Ectodermal cell (in vitro differentiated cells): ENCODE measurements around the gene MAT1A.
"Not testable (repeated sequence)": the region's sequence is repeated elsewhere in the genome, so short reads cannot be mapped to it uniquely, and the experiment has no call there.

Experiments used
- H3K27ac ChIP-seq: 2 replicates; pipeline ENCODE4 v1.7.0; 2013; ENCODE audit warnings: mild to moderate bottlenecking, low read depth, low read length; ENCODE audit not compliant: insufficient read depth, poor library complexity, severe bottlenecking
- H3K27me3 ChIP-seq: 2 replicates; pipeline ENCODE4 v1.7.0; 2013; ENCODE audit warnings: mild to moderate bottlenecking, low read length; ENCODE audit not compliant: insufficient read depth, control insufficient read depth, poor library complexity, severe bottlenecking
- H3K36me3 ChIP-seq: one replicate; pipeline ENCODE4 v1.7.0; 2013; ENCODE audit warnings: low read length; ENCODE audit not compliant: control insufficient read depth, insufficient read depth
- H3K4me1 ChIP-seq: one replicate; pipeline ENCODE4 v1.7.0; 2013; ENCODE audit warnings: low read length; ENCODE audit not compliant: control insufficient read depth, insufficient read depth
- H3K4me3 ChIP-seq: 2 replicates; pipeline ENCODE4 v1.7.0; 2013; ENCODE audit warnings: low read depth, low read length, control low read depth; ENCODE audit not compliant: insufficient read depth
- H3K9me3 ChIP-seq: 2 replicates; pipeline ENCODE4 v1.7.0; 2013; ENCODE audit warnings: mild to moderate bottlenecking, low read length, moderate library complexity; ENCODE audit not compliant: control insufficient read depth
- WGBS, 2 experiments: methylation state at CpG; one replicate each; pipeline ENCODE4 v1.1.7; 2013; ENCODE audit warnings: missing lambda C conversion rate in 2 of 2; 5-methylcytosine and 5-hydroxymethylcytosine counted together

Gene MAT1A

DNA sequence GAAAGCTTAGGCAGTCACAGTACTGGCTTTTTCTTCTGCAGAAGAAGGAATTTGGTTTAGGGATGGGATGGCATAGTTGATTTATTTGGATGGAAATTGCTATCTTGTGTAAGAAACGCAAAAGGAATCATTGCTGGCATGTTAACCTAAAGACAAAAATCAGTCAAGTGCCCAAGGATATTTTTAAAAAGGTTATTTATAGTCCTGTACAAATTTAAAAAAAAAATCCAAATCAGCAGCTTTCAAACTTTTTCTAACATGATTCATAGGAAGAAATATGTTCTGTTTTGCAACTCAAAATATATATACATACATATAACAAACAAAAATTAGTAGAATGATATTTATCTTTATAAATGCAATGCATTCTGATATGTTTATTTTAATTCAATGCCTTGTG lies 55.6 kb downstream of the MAT1A start:
- 100% methylated on average over 1 of the region's 1 CpG for WGBS, 2 experiments
- not testable (repeated sequence) for H3K36me3 ChIP-seq, H3K4me3 ChIP-seq, H3K27me3 ChIP-seq, H3K27ac ChIP-seq, H3K9me3 ChIP-seq, H3K4me1 ChIP-seq

GRCh38 chr10:80226723-80227122 lies 62.7 kb downstream of the MAT1A start:
- not testable (repeated sequence) for H3K4me3 ChIP-seq, H3K27me3 ChIP-seq, H3K9me3 ChIP-seq, H3K27ac ChIP-seq, H3K4me1 ChIP-seq, H3K36me3 ChIP-seq
- 88 to 96% methylated on average over 3 to 4 of the region's 4 CpGs for WGBS, 2 experiments

DNA sequence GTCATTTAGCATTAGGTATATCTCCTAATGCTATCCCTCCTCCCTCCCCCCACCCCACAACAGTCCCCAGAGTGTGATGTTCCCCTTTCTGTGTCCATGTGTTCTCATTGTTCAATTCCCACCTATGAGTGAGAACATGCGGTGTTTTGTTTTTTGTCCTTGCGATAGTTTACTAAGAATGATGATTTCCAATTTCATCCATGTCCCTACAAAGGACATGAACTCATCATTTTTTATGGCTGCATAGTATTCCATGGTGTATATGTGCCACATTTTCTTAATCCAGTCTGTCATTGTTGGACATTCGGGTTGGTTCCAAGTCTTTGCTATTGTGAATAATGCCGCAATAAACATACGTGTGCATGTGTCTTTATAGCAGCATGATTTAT lies 66.4 kb downstream of the MAT1A start:
- not testable (repeated sequence) for H3K4me1 ChIP-seq, H3K27ac ChIP-seq, H3K27me3 ChIP-seq, H3K9me3 ChIP-seq, H3K4me3 ChIP-seq, H3K36me3 ChIP-seq
- WGBS, 2 experiments = no CpG with 5 or more reads among the region's 5 CpGs
